Measurements from ENCODE around the gene NCKAP5. TPM values are rescaled to one million over a fixed set of nuclear protein-coding genes. Genes with fewer than 3 reads are reported as not detected.

Gene NCKAP5
- total RNA-seq, 1 donor from 2014 or later, result 7.7 TPM

DNA sequence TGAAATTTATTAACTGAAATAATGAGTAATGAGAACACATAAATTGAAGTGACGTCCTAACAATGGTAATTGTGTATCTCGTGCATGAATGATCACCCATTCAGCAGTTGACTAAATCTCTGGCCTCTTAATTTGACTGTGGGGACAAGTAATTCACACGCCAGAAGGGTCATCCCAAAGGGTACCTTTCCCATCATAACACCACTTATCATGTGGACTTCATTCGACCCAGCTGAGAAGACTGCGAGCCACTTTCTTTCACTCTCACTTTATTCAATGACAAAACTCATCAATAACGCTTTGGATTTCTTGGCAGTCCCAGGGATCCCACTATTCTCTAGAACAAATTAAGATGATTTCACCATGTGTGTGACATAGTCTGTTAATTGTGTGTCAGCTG lies 835.6 kb downstream of the NCKAP5 start:
- TF ChIP-seq, protein P1, sequence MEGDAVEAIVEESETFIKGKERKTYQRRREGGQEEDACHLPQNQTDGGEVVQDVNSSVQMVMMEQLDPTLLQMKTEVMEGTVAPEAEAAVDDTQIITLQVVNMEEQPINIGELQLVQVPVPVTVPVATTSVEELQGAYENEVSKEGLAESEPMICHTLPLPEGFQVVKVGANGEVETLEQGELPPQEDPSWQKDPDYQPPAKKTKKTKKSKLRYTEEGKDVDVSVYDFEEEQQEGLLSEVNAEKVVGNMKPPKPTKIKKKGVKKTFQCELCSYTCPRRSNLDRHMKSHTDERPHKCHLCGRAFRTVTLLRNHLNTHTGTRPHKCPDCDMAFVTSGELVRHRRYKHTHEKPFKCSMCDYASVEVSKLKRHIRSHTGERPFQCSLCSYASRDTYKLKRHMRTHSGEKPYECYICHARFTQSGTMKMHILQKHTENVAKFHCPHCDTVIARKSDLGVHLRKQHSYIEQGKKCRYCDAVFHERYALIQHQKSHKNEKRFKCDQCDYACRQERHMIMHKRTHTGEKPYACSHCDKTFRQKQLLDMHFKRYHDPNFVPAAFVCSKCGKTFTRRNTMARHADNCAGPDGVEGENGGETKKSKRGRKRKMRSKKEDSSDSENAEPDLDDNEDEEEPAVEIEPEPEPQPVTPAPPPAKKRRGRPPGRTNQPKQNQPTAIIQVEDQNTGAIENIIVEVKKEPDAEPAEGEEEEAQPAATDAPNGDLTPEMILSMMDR (conservative IDR thresholded peaks at IDR 0.05), result no peak
- H3K4me3 Mint-ChIP-seq, result no peak overlapping the region

DNA sequence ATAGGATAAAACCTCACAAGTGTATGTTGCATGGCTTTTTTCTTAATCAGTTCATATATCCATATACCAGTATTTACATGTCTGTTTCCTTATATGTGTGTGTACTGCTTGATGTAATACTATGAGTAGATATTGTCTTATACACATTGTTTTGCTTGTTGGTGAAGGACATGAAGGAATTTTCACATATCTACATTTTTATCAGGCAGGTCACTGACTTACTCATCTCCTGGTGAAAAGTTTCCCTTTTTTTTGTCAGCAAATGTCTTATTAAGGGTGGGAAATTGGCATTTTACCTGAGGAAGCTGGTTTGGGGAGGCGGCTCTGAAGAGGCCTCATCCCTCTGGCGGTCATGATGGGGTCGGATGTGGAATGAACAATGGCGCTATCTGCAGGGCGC lies 836.8 kb downstream of the NCKAP5 start:
- Mint-ChIP-seq H3K27me3 (no peaks in the 10 kb centered on the region), H3K4me1 (ENCODE audit: unreplicated experiment) (no peaks in the 10 kb centered on the region), H3K9me3 (no peaks in the 10 kb centered on the region), H3K27ac (no peak overlapping the region), H3K36me3 (no peaks in the 10 kb centered on the region), H3K4me3 (no peak overlapping the region)
- no peak for DNase-seq (ENCODE audit: extremely low spot score, unreplicated experiment)
- TF ChIP-seq, protein P1 (conservative IDR thresholded peaks at IDR 0.05), result no peak

More for the DNA sequence above, 835.6 kb downstream of the NCKAP5 start:
- no peaks in the 10 kb centered on the region for H3K9me3 Mint-ChIP-seq
- DNase-seq (ENCODE audit: extremely low spot score, unreplicated experiment), result no peak
- no peaks in the 10 kb centered on the region for H3K4me1 Mint-ChIP-seq (ENCODE audit: unreplicated experiment)
- H3K36me3 Mint-ChIP-seq, result no peaks in the 10 kb centered on the region
- H3K27ac Mint-ChIP-seq, result no peak overlapping the region
- H3K27me3 Mint-ChIP-seq, result no peaks in the 10 kb centered on the region

DNA sequence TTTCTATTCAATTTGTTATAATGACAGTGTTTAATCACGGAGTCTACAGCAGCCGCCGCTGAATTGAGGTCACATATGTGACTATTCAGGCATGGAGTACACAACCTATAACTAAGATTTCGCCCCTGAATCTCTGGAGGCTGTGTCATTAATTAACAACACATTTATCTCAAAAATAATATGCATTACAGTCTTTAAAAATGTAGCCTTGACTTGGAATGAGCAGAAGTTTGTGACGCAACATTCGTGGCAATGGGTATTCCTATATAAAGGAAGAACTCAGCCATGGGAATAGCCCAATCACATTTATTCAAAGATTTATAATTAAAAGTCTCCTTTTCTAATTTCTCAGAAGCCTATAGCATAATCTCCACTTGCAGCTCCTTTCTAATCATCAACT lies 837.7 kb downstream of the NCKAP5 start:
- Mint-ChIP-seq H3K4me1 (ENCODE audit: unreplicated experiment) (no peaks in the 10 kb centered on the region), H3K36me3 (no peaks in the 10 kb centered on the region), H3K9me3 (no peaks in the 10 kb centered on the region), H3K4me3 (no peak overlapping the region), H3K27ac (no peak overlapping the region), H3K27me3 (no peaks in the 10 kb centered on the region)
- TF ChIP-seq, protein P1 (conservative IDR thresholded peaks at IDR 0.05), result no peak
- DNase-seq (ENCODE audit: extremely low spot score, unreplicated experiment), result no peak

DNA sequence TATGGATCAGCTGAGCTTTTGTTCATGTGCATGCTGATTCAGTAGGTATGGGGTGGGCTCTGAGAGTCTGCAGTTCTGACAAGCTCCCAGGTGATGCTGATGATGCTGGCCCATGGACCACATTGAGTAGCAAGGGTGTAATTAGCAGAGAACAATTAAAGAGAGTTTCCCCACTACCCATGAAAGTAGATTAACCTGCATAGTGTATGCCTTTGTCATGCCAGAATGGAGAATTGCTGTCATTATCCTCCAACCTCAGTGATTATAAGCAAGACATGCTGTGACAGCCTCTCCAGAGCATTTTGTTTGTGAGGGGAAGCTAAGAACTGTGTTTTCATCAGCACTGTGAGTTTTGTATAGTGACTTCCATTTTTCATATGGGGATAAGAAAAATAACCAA lies 838.7 kb downstream of the NCKAP5 start:
- Mint-ChIP-seq H3K36me3 (no peaks in the 10 kb centered on the region), H3K4me3 (no peak overlapping the region), H3K4me1 (ENCODE audit: unreplicated experiment) (no peaks in the 10 kb centered on the region), H3K27me3 (no peaks in the 10 kb centered on the region), H3K27ac (no peak overlapping the region), H3K9me3 (no peaks in the 10 kb centered on the region)
- TF ChIP-seq, protein P1 (conservative IDR thresholded peaks at IDR 0.05), result no peak
- DNase-seq (ENCODE audit: extremely low spot score, unreplicated experiment), result no peak

DNA sequence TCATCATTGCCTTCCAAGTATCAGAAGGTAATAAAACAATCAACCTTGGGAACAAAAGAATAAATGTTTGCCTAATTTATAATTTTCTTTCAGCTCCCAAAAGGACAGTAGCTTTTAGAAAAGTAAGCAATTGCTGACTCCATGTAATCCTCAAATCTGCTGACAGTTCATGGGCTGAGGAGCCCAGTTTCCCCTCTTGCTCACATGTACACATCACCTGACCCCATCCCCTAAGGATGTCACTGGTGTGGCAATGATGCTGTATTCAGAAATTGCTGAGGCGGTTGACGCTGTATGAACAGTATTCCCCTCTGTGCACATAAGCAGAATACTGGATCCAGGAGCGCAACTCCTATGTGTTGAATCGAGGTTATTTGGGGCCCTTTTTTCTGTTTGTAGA lies 842.1 kb downstream of the NCKAP5 start:
- H3K4me1 Mint-ChIP-seq (ENCODE audit: unreplicated experiment), result no peaks in the 10 kb centered on the region
- no peaks in the 10 kb centered on the region for H3K9me3 Mint-ChIP-seq
- H3K27ac Mint-ChIP-seq, result no peak overlapping the region
- TF ChIP-seq, protein P1 (conservative IDR thresholded peaks at IDR 0.05), result no peak
- H3K36me3 Mint-ChIP-seq, result no peaks in the 10 kb centered on the region
- H3K4me3 Mint-ChIP-seq, result no peak overlapping the region
- no peak for DNase-seq (ENCODE audit: extremely low spot score, unreplicated experiment)
- no peaks in the 10 kb centered on the region for H3K27me3 Mint-ChIP-seq

DNA sequence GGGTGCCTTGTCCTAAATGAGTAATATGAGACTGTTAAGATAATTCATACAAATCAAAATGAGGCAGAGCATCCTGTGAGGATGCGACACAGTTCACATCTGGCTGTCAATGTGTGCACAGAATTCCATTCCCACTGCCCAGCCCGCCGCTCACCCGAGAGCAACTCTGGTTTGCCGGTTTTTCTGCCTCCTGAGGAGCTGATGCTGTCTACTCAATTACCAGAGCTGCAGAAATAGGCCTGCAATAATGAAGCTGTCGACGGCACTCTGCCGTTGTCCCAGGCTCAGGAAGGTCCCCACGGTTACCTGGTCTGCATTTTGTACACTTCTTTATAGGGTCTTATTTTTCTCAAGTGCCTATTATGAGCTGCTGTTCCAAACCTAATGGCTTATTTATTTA lies 842.5 kb downstream of the NCKAP5 start:
- TF ChIP-seq, protein P1 (conservative IDR thresholded peaks at IDR 0.05), result no peak
- DNase-seq (ENCODE audit: extremely low spot score, unreplicated experiment), result no peak
- no peaks in the 10 kb centered on the region for H3K36me3 Mint-ChIP-seq
- H3K4me1 Mint-ChIP-seq (ENCODE audit: unreplicated experiment), result no peaks in the 10 kb centered on the region
- H3K4me3 Mint-ChIP-seq, result no peak overlapping the region
- no peak overlapping the region for H3K27ac Mint-ChIP-seq
- no peaks in the 10 kb centered on the region for H3K9me3 Mint-ChIP-seq
- H3K27me3 Mint-ChIP-seq, result no peaks in the 10 kb centered on the region
